ENCODE results near the gene MAPK6.
"Not testable (repeated sequence)": the region's sequence is repeated elsewhere in the genome, so short reads cannot be mapped to it uniquely, and the experiment has no call there.

Gene MAPK6

GRCh38 chr15:52050416-52050815 is 31.4 kb downstream of the MAPK6 start:
- DNase-seq, result no peak

DNA sequence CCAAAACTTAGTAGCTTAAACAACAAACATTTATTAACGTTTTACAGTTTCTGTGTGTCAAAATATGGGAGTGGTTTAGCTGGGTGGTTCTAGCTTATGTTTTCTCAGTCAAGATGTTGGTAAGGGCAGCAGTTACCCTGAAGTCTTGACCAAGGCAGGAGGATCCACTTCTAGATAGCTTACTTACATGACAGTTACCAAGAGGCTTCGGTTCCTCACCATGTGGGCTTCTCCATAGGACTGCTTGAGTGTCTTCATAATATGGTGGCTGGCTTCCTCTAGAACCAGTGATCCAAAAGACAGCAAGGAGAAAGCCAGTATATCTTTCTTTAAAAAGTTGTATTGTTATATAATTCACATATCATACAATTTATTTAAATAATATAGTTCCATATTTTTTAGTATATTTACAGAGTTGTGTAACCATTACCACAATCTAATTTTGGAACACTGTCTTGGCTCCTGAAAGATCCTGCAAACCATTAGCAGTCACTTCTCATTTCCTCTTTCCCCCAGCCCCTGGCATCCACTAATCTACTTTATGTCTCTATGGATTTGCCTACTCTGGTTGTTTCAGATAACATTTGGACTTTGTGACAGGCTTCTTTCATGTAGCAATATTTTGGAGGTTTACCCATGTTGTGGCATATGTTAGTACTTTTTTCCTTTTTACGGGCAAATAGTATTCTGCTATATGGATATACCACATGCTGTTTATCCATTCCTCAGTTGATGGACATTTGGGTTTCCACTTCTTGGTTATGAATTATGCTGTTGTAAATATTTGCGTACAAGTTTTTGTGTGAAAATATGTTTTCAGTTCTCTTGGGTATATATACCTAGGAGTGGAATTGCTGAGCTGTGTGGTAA is 33.3 kb downstream of the MAPK6 start:
- no peak for DNase-seq

DNA sequence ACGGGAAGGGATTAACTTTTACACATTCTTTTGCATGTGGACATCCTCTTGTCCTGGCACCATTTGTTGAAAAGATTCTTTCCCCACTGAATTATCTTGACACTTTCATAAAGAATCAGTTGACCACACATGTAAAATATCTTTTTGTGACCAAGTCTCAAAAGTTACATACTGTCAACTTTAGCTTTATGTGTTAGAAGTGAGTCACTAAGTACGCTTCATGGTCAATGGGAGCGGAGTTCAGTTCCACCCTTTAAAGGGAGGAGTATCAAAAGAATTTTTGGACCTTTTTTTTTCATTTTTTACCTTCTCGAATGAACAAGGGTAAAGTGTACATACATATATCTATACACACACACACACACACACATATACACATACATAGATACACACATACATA is 35.4 kb downstream of the MAPK6 start:
- DNase-seq, result no peak

GRCh38 chr15:52054858-52055257 is 35.8 kb downstream of the MAPK6 start:
- not testable (repeated sequence) for DNase-seq

GRCh38 chr15:52056001-52056400 is 37.0 kb downstream of the MAPK6 start:
- DNase-seq, result no peak

DNA sequence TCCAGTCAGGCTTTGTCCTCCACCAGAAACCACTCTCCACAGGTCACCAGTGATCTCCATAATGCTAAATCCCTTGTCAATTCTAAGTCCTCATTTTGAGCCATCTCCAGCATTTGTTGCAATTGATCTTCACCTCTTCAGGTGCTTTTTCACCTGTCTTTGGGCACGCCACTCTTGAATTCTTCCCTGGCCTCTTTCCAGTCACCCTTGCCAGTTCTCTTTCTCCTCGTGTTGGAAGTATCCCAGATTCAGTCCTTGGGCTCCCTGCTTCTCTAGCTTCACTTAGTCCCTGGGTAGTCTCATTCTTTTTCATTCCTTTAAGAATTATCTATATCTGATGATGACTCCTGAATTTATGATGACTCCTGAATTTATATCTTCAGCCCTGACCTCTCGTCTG is 37.5 kb downstream of the MAPK6 start:
- no peak for DNase-seq

DNA sequence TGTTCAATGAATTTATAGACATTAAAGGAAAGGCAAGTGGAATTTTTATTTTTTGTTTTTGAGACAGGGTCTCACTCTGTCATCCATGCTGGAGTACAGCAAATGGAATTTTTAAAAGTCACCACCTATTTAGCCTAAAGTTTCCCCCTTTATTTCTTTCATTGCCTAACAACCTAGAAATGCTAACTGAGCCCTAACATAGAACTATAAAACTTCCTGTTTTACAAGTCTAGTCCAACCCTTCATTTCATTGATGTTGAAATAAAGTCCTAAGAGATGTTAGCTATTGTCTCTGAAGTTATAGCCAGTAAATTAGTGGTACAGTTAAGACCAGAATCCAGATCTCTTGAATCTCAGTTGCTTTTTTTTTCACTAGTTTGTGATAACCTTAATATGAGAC is 39.0 kb downstream of the MAPK6 start:
- DNase-seq, result no peak

- no peak for DNase-seq
Measured at GRCh38 chr15:52060501-52060900, 41.5 kb downstream of the MAPK6 start.

GRCh38 chr15:52066842-52067544 is 48.0 kb downstream of the MAPK6 start:
- peak; percentile 6 for DNase-seq

GRCh38 chr15:52067545-52067926 is 48.5 kb downstream of the MAPK6 start:
- DNase-seq, result no peak

DNA sequence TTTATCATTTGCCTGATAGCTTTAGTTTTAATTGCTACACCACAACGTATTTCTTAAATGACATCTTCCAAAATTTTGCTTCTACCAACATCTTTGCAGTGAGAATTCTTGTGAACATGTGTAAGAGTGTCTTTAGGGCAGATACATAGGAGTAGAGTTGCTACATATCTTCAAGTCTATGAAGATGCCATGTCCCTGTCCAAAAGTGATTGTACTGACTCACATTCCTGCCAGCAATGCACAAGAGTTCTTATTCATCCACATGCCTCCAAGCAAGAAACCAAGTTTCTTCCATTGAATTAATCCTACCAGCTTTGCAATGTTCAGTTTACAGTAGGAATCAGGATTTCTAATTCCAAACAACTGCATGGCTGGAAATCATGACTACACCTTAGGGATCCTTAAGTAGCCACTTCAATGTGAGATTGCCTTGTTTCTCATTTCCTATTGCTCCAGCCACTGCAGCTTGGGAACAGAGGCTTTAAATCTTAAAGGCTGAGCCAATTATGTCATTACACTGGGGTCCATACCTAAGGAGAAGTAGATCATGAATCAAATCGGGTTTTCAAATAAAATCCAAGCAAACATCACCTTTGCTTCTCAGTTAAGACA is 49.1 kb downstream of the MAPK6 start:
- DNase-seq, result no peak

DNA sequence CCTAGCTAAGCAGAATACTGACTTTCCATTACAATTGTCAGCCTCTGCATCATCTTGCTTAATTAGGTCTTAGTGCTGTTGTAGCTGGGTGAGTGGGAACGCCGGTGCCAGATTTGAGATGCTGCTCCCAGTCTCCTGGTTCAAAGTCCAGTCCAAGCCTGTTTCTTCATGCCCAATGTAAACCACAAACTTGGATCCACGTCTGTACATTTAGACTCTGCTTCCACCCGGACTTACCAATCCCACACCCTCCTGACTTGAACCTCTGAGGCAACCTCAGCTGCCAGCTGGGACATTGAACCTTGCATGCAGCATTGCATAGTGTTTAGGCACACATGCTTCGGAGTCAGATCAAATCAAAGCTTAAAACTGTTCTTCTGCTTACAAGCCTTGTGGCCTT is 50.5 kb downstream of the MAPK6 start:
- no peak for DNase-seq

DNA sequence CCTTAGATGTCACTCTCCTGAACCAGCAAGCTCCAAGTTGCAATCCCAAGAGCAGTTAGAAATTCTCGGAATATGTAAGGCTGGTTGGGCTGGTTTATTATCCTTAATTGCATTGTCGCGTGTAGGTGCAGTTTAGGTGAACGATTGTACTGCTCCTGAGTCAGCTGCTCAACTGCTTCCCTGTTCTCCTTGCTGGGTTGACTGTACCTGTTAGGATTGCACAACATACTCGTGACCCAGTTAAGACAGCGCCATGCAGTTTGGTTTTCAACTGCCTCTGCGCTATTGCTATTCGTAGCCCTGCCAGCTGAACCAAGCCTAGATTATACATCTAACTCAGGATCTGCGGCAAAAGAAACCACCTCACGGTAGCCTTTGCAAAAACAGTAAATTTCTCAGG is 52.6 kb downstream of the MAPK6 start:
- peak; percentile 16 for DNase-seq

- no peak for DNase-seq
Measured at GRCh38 chr15:52076889-52077781, 58.1 kb downstream of the MAPK6 start.

- no peak for DNase-seq
Measured at GRCh38 chr15:52078197-52078875, 59.3 kb downstream of the MAPK6 start.

DNA sequence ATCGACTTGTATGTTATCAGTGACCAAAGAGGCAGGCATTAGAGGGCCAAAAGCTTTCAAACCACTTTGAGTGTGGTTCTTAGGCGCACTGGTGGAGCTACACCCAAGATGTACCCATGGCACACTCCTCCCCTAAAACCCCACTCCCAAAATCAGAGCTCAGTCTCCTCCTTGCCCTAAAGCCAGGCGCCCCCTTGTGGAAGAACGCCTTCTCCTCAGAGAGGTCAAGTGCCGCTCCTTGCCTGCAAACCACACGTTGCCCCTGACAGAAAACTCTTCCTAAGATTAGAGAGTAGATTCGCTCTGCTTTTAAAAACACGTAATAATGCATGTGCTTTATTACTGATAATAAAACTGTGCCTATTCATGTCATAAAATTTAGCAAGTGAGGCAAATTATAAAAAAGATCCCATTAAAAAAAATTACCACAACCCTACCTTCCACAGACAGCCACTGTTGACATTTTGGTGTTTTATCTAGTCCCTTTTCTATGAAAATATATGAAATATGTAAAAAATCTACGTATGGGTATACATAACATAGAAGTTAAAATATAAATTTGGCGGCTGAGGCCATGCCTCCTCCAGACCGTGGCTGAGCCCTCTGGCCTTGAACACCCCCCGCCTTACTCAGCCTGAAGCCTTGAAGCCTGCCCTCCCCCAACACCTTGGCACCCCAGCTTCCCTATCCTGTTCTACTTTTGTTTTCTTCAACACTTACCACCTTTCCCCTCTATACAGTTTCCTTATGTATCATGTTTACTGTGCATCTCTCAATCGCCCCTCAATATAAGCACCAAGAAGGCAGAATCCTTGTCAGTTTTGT is 60.1 kb downstream of the MAPK6 start:
- peak; percentile 40 for DNase-seq

- DNase-seq, result peak; percentile 30
Measured at GRCh38 chr15:52080031-52080430, 61.0 kb downstream of the MAPK6 start.

DNA sequence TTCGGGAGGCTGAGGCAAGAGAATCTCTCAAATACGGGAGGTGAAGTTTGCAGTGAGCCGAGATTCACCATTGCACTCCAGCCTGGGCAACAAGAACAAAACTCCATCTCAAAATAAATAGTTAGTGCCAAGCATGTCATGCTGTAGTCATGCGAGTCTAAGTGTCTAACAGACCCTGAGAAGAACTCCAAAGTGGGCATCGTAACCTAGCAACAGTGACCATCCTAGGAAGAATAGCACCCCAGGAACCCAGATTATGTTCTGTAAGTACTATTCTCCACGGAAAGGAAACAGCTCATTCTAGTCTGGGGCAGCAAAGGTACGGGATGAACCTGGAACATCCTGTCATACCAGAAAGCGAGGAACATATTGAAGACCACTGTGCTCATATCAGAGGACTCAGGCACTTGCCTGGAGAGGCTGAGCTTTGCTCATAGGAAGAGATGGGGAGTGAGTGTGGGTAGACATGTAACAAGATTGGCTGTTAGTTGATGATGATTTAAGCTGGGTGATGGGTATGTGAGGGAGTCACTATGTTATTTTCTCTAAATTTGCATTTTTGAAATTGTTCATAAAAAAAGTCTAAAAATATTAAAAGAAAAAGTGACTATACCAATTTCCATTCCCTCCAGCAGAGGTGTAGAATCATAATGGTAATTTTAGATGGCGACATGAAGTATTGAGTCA is 61.8 kb downstream of the MAPK6 start:
- no peak for DNase-seq

GRCh38 chr15:52082197-52083036 is 63.4 kb downstream of the MAPK6 start:
- DNase-seq, result no peak

DNA sequence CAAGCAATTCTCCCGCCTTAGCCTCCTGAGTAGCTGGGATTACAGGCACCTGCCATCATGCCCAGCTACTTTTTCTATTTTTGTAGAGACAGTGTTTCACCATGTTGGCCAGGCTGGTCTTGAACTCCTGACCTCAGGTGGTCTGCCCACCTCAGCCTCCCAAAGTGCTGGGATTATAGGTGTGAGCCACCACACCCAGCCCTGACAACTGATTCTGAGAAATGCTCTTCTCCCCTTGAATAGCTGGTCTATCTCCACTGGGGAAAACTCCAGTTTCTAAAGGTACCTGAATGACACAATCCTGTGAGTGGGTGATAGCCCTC is 64.0 kb downstream of the MAPK6 start:
- not testable (repeated sequence) for DNase-seq
